Astrocyte (in vitro differentiated cells and primary cell): ENCODE data around the gene LRRC26.

Experiments used
- EZH2 ChIP-seq: IDR thresholded peaks from 2 replicates; pipeline ENCODE4 v1.6.1; 2012; ENCODE audit warnings: mild to moderate bottlenecking, low read length, inconsistent platforms; ENCODE audit not compliant: insufficient read depth
- TF ChIP-seq, protein P1 (sequence below): IDR thresholded peaks from 2 replicates; pipeline ENCODE4 v1.5.1; 2011; ENCODE audit warnings: low read depth, mild to moderate bottlenecking, inconsistent platforms, low read length, moderate library complexity; ENCODE audit not compliant: insufficient read depth

- TF ChIP-seq, protein P1, sequence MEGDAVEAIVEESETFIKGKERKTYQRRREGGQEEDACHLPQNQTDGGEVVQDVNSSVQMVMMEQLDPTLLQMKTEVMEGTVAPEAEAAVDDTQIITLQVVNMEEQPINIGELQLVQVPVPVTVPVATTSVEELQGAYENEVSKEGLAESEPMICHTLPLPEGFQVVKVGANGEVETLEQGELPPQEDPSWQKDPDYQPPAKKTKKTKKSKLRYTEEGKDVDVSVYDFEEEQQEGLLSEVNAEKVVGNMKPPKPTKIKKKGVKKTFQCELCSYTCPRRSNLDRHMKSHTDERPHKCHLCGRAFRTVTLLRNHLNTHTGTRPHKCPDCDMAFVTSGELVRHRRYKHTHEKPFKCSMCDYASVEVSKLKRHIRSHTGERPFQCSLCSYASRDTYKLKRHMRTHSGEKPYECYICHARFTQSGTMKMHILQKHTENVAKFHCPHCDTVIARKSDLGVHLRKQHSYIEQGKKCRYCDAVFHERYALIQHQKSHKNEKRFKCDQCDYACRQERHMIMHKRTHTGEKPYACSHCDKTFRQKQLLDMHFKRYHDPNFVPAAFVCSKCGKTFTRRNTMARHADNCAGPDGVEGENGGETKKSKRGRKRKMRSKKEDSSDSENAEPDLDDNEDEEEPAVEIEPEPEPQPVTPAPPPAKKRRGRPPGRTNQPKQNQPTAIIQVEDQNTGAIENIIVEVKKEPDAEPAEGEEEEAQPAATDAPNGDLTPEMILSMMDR = no peak
- TF ChIP-seq EZH2 = peak; percentile 6
Observed at GRCh38 chr9:137138058-137138721, 31.7 kb downstream of the LRRC26 start.
